HFF-Myc (cell line): Measurements from ENCODE around the gene CST5.

Experiments used
- DNase-seq: peaks from one replicate; pipeline ENCODE4 v3.0.0-alpha.2; 2011; ENCODE audit warnings: low read depth; ENCODE audit errors: extremely low read depth
- H3K4me3 ChIP-seq: replicated peaks from 2 replicates; pipeline ENCODE4 v1.5.1; 2011; ENCODE audit warnings: low read depth, mild to moderate bottlenecking, control low read depth, low read length
- TF ChIP-seq, protein P1 (sequence below): IDR thresholded peaks from 2 replicates; pipeline ENCODE4 v1.5.1; 2012; ENCODE audit warnings: mild to moderate bottlenecking, low read depth, low read length, control low read depth; ENCODE audit errors: missing control alignments

The CST5 gene

DNA sequence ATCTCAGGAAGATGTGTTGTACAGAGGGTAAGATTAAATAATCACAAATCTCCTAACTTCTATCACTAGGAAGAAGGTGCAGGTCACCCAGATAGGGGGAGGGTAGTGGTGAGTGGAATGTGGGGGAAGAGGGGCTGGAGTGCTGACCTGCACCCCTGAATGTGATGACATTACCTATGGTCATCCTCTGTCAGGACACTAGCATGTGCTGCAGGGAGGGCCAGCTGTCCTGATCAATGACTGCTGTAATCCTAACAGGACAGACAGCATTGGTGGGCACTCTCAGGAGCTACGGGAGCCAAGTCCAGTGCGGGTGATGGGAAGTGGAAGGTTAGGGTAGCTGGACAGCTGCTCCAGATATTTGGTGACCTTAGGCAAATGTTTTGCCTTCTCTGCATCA lies 45.2 kb upstream of the CST5 start:
- H3K4me3 ChIP-seq = no peak overlapping the region
- TF ChIP-seq, protein P1, sequence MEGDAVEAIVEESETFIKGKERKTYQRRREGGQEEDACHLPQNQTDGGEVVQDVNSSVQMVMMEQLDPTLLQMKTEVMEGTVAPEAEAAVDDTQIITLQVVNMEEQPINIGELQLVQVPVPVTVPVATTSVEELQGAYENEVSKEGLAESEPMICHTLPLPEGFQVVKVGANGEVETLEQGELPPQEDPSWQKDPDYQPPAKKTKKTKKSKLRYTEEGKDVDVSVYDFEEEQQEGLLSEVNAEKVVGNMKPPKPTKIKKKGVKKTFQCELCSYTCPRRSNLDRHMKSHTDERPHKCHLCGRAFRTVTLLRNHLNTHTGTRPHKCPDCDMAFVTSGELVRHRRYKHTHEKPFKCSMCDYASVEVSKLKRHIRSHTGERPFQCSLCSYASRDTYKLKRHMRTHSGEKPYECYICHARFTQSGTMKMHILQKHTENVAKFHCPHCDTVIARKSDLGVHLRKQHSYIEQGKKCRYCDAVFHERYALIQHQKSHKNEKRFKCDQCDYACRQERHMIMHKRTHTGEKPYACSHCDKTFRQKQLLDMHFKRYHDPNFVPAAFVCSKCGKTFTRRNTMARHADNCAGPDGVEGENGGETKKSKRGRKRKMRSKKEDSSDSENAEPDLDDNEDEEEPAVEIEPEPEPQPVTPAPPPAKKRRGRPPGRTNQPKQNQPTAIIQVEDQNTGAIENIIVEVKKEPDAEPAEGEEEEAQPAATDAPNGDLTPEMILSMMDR = no peak
- DNase-seq = no peak

DNA sequence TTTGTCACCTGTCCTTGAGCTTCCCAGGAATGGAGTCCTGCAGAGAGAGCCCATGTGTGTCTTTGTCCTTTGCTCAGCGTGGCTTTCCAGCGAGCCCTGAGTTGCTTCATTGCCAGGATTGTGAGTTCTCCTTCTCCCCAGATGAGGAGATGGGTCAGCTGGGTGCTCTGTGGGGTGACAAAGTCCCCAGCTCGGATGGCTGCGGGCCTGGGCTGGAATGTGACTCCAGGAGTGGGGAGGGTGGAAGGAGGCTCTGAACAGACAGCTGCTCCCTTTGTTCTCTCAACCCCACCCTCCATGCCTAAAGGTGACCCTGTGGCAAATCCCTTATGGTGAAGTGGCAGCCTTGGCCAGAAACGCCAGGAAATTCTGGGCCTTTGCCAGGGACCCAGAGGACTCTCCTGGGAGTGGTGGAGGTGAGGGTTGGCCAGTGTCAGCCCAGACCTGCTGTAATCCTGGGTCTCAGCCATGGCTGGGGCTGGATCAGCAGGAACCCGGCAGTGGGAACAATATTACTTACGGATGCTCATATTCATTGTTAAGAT lies 44.4 kb upstream of the CST5 start:
- TF ChIP-seq, protein P1 = no peak

DNA sequence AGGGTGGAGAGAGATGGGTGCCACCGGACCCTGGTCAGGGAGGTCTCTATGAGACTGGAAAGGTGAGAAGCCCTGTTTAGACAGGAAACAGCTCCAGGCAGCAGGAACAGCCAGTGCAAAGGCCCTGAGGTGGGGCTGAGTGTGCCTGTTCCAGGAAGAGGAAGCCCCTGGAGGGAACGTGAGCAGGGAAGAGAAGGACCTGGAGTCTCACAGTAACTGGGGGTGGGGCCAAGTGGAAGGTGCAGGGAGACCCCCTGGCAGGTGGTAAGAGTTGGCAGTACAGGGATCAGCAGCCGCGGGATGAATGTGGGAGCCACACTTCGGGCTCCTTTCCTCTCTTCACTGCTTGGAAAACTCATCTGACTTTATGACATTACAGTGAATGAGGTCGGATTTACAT lies 43.8 kb upstream of the CST5 start:
- no peak for DNase-seq
- H3K4me3 ChIP-seq = no peak overlapping the region
- TF ChIP-seq, protein P1 = no peak

More for the DNA sequence above, 44.4 kb upstream of the CST5 start:
- no peak overlapping the region for H3K4me3 ChIP-seq
- no peak for DNase-seq

DNA sequence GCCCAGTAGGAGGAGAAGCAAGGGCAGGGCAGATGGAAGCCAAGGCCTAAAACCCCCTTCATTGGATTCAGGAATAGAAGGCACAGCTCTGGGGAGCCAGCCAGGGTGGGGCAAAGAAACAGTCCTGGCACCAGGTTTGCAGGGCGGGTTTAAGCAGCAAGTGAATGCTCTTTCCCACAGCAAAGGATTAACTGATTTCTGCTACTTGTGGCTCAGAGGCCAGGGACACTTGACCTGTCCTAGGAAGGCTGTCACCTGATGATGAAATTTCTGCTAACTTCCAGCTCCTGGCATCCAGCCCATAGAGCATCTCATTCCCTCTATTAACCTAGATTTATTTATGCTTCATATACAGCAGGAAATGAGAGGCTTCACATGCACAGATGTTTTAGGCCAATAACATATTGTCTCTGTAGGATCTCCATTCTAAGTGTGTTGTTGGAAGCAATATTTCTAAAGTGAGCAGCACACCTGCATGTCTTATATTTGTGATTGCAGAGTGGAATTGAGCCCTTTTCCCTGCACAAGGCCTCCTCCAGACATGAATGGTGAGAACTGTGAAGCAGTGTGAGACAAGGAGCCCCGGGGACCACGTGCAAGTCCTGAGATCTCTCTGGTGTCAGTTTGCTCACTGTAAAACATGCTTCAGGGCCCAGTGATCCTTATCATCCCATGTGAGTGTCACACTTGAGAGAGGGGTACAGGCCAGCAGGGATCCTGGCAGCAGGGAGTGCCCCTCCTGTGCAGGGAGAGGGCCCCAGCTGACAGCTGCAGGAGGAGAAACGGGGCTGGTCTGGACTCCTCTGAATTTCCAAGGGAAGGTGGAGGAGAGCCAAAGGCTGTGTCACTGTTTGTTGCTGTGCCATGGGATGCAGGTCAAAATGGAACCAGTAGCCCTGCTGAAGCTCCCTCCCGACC lies 41.1 kb upstream of the CST5 start:
- no peak overlapping the region for H3K4me3 ChIP-seq
- TF ChIP-seq, protein P1 = no peak
- DNase-seq = no peak

DNA sequence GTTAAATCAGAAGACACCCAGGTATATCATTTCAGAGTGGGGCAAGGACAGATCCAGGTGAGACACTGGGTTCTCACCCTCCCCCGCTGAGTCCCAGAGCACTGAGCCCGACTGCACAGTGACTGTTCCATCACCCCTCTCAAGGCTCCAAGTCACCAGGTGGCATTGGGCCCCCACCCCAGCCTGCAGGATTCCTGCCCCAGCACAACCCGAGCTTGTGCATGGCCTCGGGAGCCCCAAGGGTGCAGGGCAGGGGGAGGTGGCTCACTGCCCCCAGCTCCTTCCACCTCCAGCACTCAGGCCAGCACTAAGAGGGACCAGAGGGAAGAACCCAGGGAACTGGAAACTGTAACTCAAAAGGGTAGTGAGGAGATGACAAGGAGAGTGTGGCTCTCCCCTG lies 39.3 kb upstream of the CST5 start:
- no peak for DNase-seq
- no peak overlapping the region for H3K4me3 ChIP-seq
- TF ChIP-seq, protein P1 = no peak

DNA sequence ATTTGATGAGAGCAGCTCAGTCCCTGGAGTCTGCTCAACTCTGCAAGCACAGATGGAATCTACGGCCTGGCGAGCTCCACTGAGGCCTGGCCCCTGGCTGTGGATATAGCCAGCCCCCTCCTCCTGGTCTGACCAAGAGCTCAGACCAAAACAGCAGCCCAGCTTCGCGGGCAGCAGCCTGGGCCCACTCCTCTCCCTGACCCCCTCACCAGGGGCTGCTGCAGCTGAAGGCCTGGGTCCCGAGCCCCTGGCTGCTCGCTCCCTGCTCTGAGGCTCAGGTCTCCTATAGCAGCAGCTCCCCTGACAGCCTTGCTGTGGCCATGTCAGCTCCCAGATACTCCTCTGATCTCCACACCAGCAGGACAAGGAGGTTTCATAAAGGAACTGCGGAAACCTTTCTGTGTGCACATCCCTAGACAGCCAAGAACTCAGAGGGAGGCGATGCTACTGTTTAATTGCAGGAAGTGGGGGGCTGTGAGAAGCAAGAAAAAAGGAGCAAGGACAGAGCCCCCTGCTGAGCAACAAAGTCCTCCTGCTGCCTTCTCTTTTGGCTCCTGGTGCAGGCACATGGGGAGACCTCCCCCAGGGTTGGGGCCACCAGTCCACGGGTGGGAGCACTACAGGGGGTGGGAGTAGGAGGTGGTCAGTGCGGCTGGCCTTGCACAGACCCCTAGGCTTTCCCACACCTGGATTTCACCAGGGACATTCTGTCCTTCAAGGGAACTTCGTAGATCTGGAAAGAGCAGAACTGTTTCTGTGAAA lies 38.7 kb upstream of the CST5 start:
- TF ChIP-seq, protein P1 = no peak
- no peak overlapping the region for H3K4me3 ChIP-seq
- no peak for DNase-seq
